ENCODE results near the gene TNKS1BP1. TPM values are rescaled to one million over a fixed set of nuclear protein-coding genes. Genes with fewer than 3 reads are reported as not detected.
"Not testable (repeated sequence)": the region's sequence is repeated elsewhere in the genome, so short reads cannot be mapped to it uniquely, and the experiment has no call there.

The TNKS1BP1 gene
- total RNA-seq, 3 donors from 2014 or later (not counting 1 experiment from before 2014, with no cell fraction given) = 4.3 to 9.3 (median 7.5) TPM

DNA sequence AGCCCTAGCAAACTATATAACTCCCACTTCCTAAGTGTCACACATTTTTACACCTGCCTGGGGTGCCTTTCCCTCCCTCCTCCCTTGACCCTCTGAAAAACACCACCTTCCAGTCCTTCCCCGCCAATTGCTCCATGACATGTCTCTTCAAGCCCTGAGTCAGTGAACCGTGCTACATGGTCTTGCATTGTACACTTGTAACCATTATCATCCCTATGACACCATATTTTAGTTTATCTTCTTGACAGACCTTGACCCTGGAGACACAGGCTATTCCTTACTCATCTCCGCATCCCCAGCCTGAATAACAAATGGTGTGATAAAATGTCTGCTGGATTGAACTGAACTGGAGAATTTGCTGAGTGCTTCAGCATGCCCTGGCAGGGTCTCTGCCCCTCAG lies 36.9 kb downstream of the TNKS1BP1 start:
- DNase-seq (no peak), ATAC-seq (no peak)
- TF ChIP-seq, protein P1, sequence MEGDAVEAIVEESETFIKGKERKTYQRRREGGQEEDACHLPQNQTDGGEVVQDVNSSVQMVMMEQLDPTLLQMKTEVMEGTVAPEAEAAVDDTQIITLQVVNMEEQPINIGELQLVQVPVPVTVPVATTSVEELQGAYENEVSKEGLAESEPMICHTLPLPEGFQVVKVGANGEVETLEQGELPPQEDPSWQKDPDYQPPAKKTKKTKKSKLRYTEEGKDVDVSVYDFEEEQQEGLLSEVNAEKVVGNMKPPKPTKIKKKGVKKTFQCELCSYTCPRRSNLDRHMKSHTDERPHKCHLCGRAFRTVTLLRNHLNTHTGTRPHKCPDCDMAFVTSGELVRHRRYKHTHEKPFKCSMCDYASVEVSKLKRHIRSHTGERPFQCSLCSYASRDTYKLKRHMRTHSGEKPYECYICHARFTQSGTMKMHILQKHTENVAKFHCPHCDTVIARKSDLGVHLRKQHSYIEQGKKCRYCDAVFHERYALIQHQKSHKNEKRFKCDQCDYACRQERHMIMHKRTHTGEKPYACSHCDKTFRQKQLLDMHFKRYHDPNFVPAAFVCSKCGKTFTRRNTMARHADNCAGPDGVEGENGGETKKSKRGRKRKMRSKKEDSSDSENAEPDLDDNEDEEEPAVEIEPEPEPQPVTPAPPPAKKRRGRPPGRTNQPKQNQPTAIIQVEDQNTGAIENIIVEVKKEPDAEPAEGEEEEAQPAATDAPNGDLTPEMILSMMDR (IDR thresholded peaks at IDR 0.05) = no peak
- H3K36me3 ChIP-seq (ENCODE audit: control insufficient read depth, insufficient read depth, low read length) = no peaks in the 10 kb centered on the region
- no peak overlapping the region for H3K27ac ChIP-seq (ENCODE audit: low read length)
- no peak overlapping the region for H3K4me3 ChIP-seq (ENCODE audit: low read length)
- Mint-ChIP-seq H3K9me3 (no peaks in the 10 kb centered on the region), H3K36me3 (no peaks in the 10 kb centered on the region), H3K27ac (no peak overlapping the region), H3K4me3 (no peak overlapping the region), H3K27me3 (ENCODE audit: low read depth in 2 of 2) (peaks cover 3 to 22% of the 10 kb centered on the region in 2 donors), H3K4me1 (no peaks in the 10 kb centered on the region)
- no peaks in the 10 kb centered on the region for H3K4me1 ChIP-seq (ENCODE audit: control insufficient read depth, insufficient read depth, low read length)
- intact Hi-C loops (cut with micrococcal nuclease) = no loop called here
- H3K27me3 ChIP-seq (ENCODE audit: control insufficient read depth, insufficient read depth, low read length) = no peaks in the 10 kb centered on the region
- WGBS (ENCODE audit: insufficient coverage) = 87% methylated on average over 3 of the region's 3 CpGs
- no peaks in the 10 kb centered on the region for H3K9me3 ChIP-seq (ENCODE audit: control insufficient read depth, insufficient read depth, low read length)

DNA sequence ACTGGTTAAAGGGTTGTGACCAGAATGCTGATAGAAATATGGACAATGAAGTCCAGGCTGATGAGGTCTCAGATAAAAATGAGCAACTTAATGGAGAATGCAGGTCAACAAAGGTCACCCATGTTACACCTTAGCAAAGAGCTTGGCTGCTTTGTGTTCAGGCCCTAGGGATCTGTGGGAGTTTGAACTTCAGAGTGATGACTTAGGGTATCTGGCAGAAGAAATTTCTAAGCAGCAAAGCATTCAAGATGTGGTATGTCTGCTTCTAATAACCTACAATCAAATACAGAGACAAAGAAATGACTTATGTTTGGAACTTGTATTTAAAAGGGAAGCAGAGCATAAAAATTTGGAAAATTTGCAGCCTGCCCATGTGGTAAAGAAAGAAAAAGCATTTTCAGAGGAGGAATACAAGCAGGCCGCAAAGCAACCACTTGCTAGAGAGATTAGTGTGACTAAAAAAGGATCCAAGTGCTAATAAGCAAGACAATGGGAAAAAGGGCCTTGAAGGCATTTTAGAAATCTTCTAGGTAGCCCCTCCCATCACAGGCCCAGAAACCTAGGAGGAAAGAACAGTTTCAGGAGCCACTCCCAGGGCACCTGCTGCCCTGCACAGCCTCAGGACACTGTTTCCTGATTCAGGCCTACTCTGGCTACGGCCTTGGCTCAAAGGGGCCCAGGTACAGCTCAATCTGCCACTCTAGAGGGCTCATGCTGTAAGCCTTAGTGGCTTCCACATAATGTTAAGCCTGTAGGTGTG lies 41.3 kb downstream of the TNKS1BP1 start:
- Mint-ChIP-seq H3K4me3 (no peak overlapping the region), H3K27me3 (ENCODE audit: low read depth in 2 of 2) (peaks cover 8 to 15% of the 10 kb centered on the region in 2 donors), H3K36me3 (no peaks in the 10 kb centered on the region), H3K27ac (no peak overlapping the region), H3K9me3 (no peaks in the 10 kb centered on the region), H3K4me1 (no peaks in the 10 kb centered on the region)
- no peaks in the 10 kb centered on the region for H3K4me1 ChIP-seq (ENCODE audit: control insufficient read depth, insufficient read depth, low read length)
- H3K9me3 ChIP-seq (ENCODE audit: control insufficient read depth, insufficient read depth, low read length) = no peaks in the 10 kb centered on the region
- intact Hi-C loops (cut with micrococcal nuclease) = no loop called here
- no peaks in the 10 kb centered on the region for H3K27me3 ChIP-seq (ENCODE audit: control insufficient read depth, insufficient read depth, low read length)
- TF ChIP-seq, protein P1 (IDR thresholded peaks at IDR 0.05) = no peak
- ATAC-seq (no peak), DNase-seq (no peak)
- no peaks in the 10 kb centered on the region for H3K36me3 ChIP-seq (ENCODE audit: control insufficient read depth, insufficient read depth, low read length)
- WGBS (ENCODE audit: insufficient coverage) = 79% methylated on average over 2 of the region's 2 CpGs
- no peak overlapping the region for H3K4me3 ChIP-seq (ENCODE audit: low read length)
- H3K27ac ChIP-seq (ENCODE audit: low read length) = no peak overlapping the region

DNA sequence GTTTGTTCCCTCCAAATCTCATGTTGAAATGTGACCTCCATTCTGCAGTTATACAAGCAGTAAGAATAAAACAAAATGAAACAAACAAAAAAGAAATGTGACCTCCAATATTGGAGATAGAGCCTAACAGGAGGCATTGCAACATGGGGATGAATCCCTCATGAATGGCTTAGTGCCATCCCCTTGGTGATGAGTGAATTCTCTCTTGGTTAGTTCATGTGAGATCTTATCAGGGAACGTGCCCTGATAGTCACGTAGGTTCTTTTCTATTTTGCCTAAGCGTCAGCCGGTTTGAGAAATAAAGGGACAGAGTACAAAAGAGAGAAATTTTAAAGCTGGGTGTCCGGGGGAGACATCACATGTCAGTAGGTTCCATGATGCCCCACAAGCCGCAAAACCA lies 43.2 kb downstream of the TNKS1BP1 start:
- H3K4me3 ChIP-seq (ENCODE audit: low read length); DNase-seq; H3K36me3 ChIP-seq (ENCODE audit: control insufficient read depth, insufficient read depth, low read length); H3K27ac Mint-ChIP-seq; H3K9me3 ChIP-seq (ENCODE audit: control insufficient read depth, insufficient read depth, low read length); H3K4me1 ChIP-seq (ENCODE audit: control insufficient read depth, insufficient read depth, low read length); H3K27me3 ChIP-seq (ENCODE audit: control insufficient read depth, insufficient read depth, low read length); H3K27ac ChIP-seq (ENCODE audit: low read length); H3K36me3 Mint-ChIP-seq; H3K4me1 Mint-ChIP-seq; intact Hi-C loops (cut with micrococcal nuclease); H3K9me3 Mint-ChIP-seq; H3K4me3 Mint-ChIP-seq; ATAC-seq: not testable (repeated sequence)
- 96% methylated on average over 6 of the region's 6 CpGs for WGBS (ENCODE audit: insufficient coverage)
- H3K27me3 Mint-ChIP-seq (ENCODE audit: low read depth in 2 of 2) = peaks cover 13 to 27% of the 10 kb centered on the region in 2 donors

DNA sequence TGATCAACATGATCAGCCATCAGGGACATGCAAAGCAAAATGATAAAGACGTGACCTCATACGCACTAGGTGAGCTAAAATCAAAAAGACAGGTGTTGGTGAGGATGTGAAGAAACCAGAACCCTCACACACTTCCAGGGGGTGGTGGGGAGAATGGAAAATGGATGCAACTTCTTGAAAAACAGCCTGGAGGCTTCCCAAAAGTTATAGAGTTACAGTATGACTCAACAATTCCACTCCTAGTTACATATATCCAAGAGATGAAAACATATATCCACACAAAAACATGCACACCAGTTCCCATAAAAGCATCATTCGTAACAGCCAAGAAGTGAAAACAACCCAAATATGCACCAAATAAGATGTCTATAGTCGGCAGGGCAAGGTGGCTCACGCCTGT lies 45.6 kb downstream of the TNKS1BP1 start:
- intact Hi-C loops (cut with micrococcal nuclease) = no loop called here
- H3K36me3 Mint-ChIP-seq = no peaks in the 10 kb centered on the region
- H3K36me3 ChIP-seq (ENCODE audit: control insufficient read depth, insufficient read depth, low read length) = no peaks in the 10 kb centered on the region
- TF ChIP-seq, protein P1 (IDR thresholded peaks at IDR 0.05) = no peak
- H3K9me3 Mint-ChIP-seq = no peaks in the 10 kb centered on the region
- DNase-seq (no peak), ATAC-seq (no peak)
- H3K27ac ChIP-seq (ENCODE audit: low read length) = no peak overlapping the region
- no peaks in the 10 kb centered on the region for H3K4me1 ChIP-seq (ENCODE audit: control insufficient read depth, insufficient read depth, low read length)
- no peak overlapping the region for H3K4me3 Mint-ChIP-seq
- H3K27me3 Mint-ChIP-seq (ENCODE audit: low read depth in 2 of 2) = peaks cover 12 to 18% of the 10 kb centered on the region in 2 donors
- H3K27me3 ChIP-seq (ENCODE audit: control insufficient read depth, insufficient read depth, low read length) = no peaks in the 10 kb centered on the region
- H3K27ac Mint-ChIP-seq = no peak overlapping the region
- H3K4me1 Mint-ChIP-seq = peaks cover 5% of the 10 kb centered on the region in 2 donors
- H3K9me3 ChIP-seq (ENCODE audit: control insufficient read depth, insufficient read depth, low read length) = no peaks in the 10 kb centered on the region
- no peak overlapping the region for H3K4me3 ChIP-seq (ENCODE audit: low read length)
- WGBS (ENCODE audit: insufficient coverage) = 78% methylated on average over 3 of the region's 5 CpGs

Measured in natural killer cell (primary cell).